ENCODE measurements around the gene ADAMTS9.

The ADAMTS9 gene

GRCh38 chr3:64470436-64470835 lies 217.4 kb downstream of the ADAMTS9 start:
- Histone ChIP-seq H3K4me3 (ENCODE audit: low read length) (no peak overlapping the region), H3K4me1 (ENCODE audit: low read length) (peaks cover 16% of the 10 kb centered on the region), H4K20me1 (ENCODE audit: insufficient read depth, low read length) (no peaks in the 10 kb centered on the region), H3K36me3 (replicated peaks; ENCODE audit: low read depth, low read length) (no peaks in the 10 kb centered on the region), H3K9me3 (ENCODE audit: insufficient read depth, low read length) (no peaks in the 10 kb centered on the region), H3K9ac (ENCODE audit: low read length) (no peak overlapping the region), H2AFZ (ENCODE audit: low read depth, low read length) (no peak overlapping the region), H3K27me3 (ENCODE audit: low read depth, low read length) (no peaks in the 10 kb centered on the region), H3K4me2 (ENCODE audit: low read length) (no peak overlapping the region), H3K27ac (ENCODE audit: low read length) (no peak overlapping the region), H3K79me2 (ENCODE audit: low read length) (no peaks in the 10 kb centered on the region)
- TF ChIP-seq, protein P1, sequence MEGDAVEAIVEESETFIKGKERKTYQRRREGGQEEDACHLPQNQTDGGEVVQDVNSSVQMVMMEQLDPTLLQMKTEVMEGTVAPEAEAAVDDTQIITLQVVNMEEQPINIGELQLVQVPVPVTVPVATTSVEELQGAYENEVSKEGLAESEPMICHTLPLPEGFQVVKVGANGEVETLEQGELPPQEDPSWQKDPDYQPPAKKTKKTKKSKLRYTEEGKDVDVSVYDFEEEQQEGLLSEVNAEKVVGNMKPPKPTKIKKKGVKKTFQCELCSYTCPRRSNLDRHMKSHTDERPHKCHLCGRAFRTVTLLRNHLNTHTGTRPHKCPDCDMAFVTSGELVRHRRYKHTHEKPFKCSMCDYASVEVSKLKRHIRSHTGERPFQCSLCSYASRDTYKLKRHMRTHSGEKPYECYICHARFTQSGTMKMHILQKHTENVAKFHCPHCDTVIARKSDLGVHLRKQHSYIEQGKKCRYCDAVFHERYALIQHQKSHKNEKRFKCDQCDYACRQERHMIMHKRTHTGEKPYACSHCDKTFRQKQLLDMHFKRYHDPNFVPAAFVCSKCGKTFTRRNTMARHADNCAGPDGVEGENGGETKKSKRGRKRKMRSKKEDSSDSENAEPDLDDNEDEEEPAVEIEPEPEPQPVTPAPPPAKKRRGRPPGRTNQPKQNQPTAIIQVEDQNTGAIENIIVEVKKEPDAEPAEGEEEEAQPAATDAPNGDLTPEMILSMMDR (IDR thresholded peaks at IDR 0.05; ENCODE audit: low read depth, low read length): no peak
- no peak for TF ChIP-seq EZH2phosphoT487 (IDR thresholded peaks at IDR 0.05; ENCODE audit: low read depth)

DNA sequence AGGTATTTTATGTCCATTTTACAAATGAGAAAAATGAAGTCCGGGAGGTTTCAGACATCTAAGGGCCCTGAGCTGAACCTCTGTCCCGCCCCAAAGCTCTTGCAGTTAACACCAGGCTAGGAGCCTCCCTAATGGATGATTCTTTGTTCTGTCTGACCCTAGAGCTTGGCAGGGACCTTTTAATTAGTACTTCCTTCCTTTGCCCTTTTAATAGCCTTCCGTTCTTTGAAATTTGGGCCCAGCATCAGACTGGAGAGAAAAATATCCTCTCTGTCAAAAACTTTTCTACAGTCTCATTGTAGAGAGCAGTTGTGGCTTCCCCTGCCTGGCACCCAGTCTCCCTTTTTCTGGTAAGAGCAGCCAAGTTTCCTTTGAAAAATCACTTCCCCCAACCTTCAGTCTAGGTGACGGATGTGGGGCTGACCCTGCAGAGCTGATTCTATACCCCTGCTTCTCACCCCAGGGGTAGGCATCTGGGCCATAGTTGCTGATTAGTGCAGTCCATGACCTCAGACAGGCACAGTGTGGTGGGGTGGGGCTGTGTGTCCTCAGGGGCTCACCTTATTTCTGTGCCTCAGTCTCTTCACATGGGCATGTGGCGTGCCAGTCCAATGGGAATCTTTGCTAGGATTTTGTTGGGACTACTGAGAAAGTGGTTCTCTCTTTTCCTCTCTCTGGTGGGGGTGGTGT lies 220.4 kb downstream of the ADAMTS9 start:
- Histone ChIP-seq H3K4me2 (ENCODE audit: low read length) (no peak overlapping the region), H3K9ac (ENCODE audit: low read length) (no peak overlapping the region), H3K9me3 (ENCODE audit: insufficient read depth, low read length) (no peaks in the 10 kb centered on the region), H2AFZ (ENCODE audit: low read depth, low read length) (no peak overlapping the region), H3K36me3 (replicated peaks; ENCODE audit: low read depth, low read length) (no peaks in the 10 kb centered on the region), H3K79me2 (ENCODE audit: low read length) (no peaks in the 10 kb centered on the region), H4K20me1 (ENCODE audit: insufficient read depth, low read length) (no peaks in the 10 kb centered on the region), H3K4me3 (ENCODE audit: low read length) (no peak overlapping the region), H3K4me1 (ENCODE audit: low read length) (peaks cover 7% of the 10 kb centered on the region), H3K27me3 (ENCODE audit: low read depth, low read length) (no peaks in the 10 kb centered on the region), H3K27ac (ENCODE audit: low read length) (no peak overlapping the region)
- TF ChIP-seq, protein P1 (IDR thresholded peaks at IDR 0.05; ENCODE audit: low read depth, low read length): no peak
- no peak for TF ChIP-seq EZH2phosphoT487 (IDR thresholded peaks at IDR 0.05; ENCODE audit: low read depth)

Data from OCI-LY3 (cell line).